Mucosa of descending colon (tissue), 3 donors: ENCODE measurements around the gene HMOX2. TPM values are rescaled to one million over a fixed set of nuclear protein-coding genes. Genes with fewer than 3 reads are reported as not detected.

ENCODE experiments used
- ATAC-seq: fragments of 200-7000 bp; cut with Tn5 transposase; one replicate; pipeline ENCODE4 v1.9.1; 2020; ENCODE audit warnings: mild to moderate bottlenecking, moderate library complexity
- DNase-seq, 3 donors: peaks; one replicate each; pipeline ENCODE4 v3.0.0-alpha.2; 2020
- H3K36me3 ChIP-seq: fragments of 200-600 bp; one replicate; pipeline ENCODE4 v1.8.0; 2021; ENCODE audit warnings: low read depth, mild to moderate bottlenecking
- H3K4me1 ChIP-seq: fragments of 200-600 bp; one replicate; pipeline ENCODE4 v1.8.0; 2021; ENCODE audit warnings: low read depth, mild to moderate bottlenecking
- H3K4me3 ChIP-seq: fragments of 200-600 bp; one replicate; pipeline ENCODE4 v1.8.0; 2021; ENCODE audit warnings: mild to moderate bottlenecking
- H3K9me3 ChIP-seq: fragments of 200-600 bp; one replicate; pipeline ENCODE4 v1.8.0; 2021; ENCODE audit warnings: mild to moderate bottlenecking
- CTCF ChIP-seq: fragments of 200-600 bp; IDR thresholded peaks from one replicate; pipeline ENCODE4 v1.8.0; 2022; ENCODE audit warnings: antibody characterized with exemption, mild to moderate bottlenecking
- intact Hi-C, 2 donors: fragments of 100-400 bp; cut with DNase I in 1 of 2; cut with micrococcal nuclease in 1 of 2; formaldehyde crosslinking; loops; one replicate each; pipeline versions ENCODE4 v1.11.0 to v1.11.1; 2022; cut with DNase I, micrococcal nuclease
- total RNA-seq, 3 donors: library from RNA; stranded (reverse); fragmentation: NEBNext Ultra II Directional in 2 of 3; extraction: Animal tissue kit (Norgen Biotek cat#: 25700) in 2 of 3; gene quantifications; one replicate each; pipeline versions ENCODE4 v1.2.1 to v1.2.4, GENCODE V29; 2021 to 2023
- donor health status: DM: no; HTN: no; CAD: no; lungs with moderate emphysema.
- donor health status: DM: no; HTN: no; CAD: no.
- donor health status: DM: no; HTN: yes; CAD: no.

The HMOX2 gene
- total RNA-seq, 3 donors from 2014 or later = 36.0 to 52.7 (median 49.3) TPM

GRCh38 chr16:4525634-4526277 lies 49.6 kb downstream of the HMOX2 start:
- no peak overlapping the region for H3K4me3 ChIP-seq
- H3K9me3 ChIP-seq = no peaks in the 10 kb centered on the region
- intact Hi-C loops = no loop called here
- DNase-seq = peak in 1 of 3 donors; percentile 25
- no peak for ATAC-seq
- no peaks in the 10 kb centered on the region for H3K4me1 ChIP-seq
- TF ChIP-seq CTCF = no peak
- H3K36me3 ChIP-seq = no peaks in the 10 kb centered on the region

GRCh38 chr16:4529085-4530060 lies 53.2 kb downstream of the HMOX2 start:
- Histone ChIP-seq H3K4me1 (no peaks in the 10 kb centered on the region), H3K9me3 (no peaks in the 10 kb centered on the region), H3K4me3 (no peak overlapping the region), H3K36me3 (no peaks in the 10 kb centered on the region)
- TF ChIP-seq CTCF = no peak
- intact Hi-C loops = no loop called here
- ATAC-seq (peak; percentile 38), DNase-seq (no peak)

- H3K9me3 ChIP-seq = no peaks in the 10 kb centered on the region
- no peak overlapping the region for H3K4me3 ChIP-seq
- DNase-seq (no peak), ATAC-seq (no peak)
- no peaks in the 10 kb centered on the region for H3K36me3 ChIP-seq
- intact Hi-C loops = no loop called here
- no peaks in the 10 kb centered on the region for H3K4me1 ChIP-seq
- no peak for TF ChIP-seq CTCF
These were observed 55.6 kb downstream of the HMOX2 start for GRCh38 chr16:4531811-4532210.

- DNase-seq (no peak), ATAC-seq (no peak)
- Histone ChIP-seq H3K36me3 (no peaks in the 10 kb centered on the region), H3K9me3 (no peaks in the 10 kb centered on the region), H3K4me3 (no peak overlapping the region), H3K4me1 (no peaks in the 10 kb centered on the region)
- intact Hi-C loops = no loop called here
- TF ChIP-seq CTCF = no peak
These were observed 56.0 kb downstream of the HMOX2 start for GRCh38 chr16:4532238-4532637.

GRCh38 chr16:4533490-4533889 lies 57.3 kb downstream of the HMOX2 start:
- H3K36me3 ChIP-seq = no peaks in the 10 kb centered on the region
- intact Hi-C loops = no loop called here

More at GRCh38 chr16:4533490-4533889, 57.3 kb downstream of the HMOX2 start:
- Histone ChIP-seq H3K4me1 (peaks cover 4% of the 10 kb centered on the region), H3K4me3 (no peak overlapping the region), H3K9me3 (no peaks in the 10 kb centered on the region)
- DNase-seq = no peak
- ATAC-seq = no peak
- TF ChIP-seq CTCF = no peak
